ENCODE measurements around the gene PIGQ.

DNA sequence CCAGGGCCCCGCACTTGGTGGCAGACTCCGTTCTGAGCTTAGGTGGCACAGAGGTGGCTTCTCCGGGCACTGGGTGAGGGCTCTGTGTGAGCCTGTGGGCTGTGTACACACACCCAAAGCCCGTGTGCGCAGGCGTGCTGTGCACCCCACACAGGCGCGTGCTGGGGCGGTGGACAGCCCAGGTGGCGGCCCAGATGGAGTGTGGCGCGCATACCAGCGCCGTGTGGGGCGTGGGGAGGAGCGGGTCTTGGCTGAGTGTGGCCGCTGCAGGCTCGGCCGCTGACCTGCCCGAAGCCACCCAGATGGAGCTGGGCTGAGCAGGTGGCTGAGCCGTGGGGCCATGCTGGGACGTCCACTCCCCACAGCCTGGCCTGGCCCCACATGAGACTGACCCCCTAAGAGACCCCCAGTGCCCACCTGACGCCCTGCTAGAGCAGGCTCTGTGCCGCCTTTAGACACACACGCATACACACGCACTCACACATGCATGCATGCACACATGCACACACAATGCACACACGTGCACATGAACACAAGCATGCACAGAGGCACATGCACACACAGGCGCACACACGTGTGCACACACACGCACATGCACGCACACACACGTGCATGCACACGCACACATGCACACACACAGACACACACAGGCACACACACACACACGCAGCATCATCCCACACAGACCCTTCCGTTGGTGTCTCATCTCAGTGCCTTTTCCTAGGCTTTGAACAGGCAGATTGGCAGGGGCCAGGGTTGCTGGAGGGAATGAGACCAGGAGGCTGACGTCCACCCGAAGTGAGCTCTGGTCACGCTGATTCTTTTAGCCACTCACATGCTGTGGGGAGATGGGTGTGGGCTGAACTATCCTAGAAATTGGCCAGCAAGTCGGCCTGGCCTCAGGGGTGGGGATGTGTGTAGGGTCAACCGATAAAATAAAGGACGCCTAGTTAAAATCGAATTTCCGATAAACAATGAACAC, 7.5 kb upstream of the PIGQ start:
- TF ChIP-seq JUNB (IDR thresholded peaks at IDR 0.05; ENCODE audit: unreplicated experiment) (no peak), EZH2phosphoT487 (IDR thresholded peaks at IDR 0.05; ENCODE audit: unreplicated experiment) (no peak), ZNF331 (CRISPR knock-in tag; IDR thresholded peaks at IDR 0.05; ENCODE audit: low read depth) (no peak), CREB1 (CRISPR knock-in tag; IDR thresholded peaks at IDR 0.05; ENCODE audit: low read depth) (no peak), POLR2AphosphoS5 (IDR thresholded peaks at IDR 0.05; ENCODE audit: low read depth) (no peak), EZH2 (IDR thresholded peaks at IDR 0.05; ENCODE audit: low read depth, unreplicated experiment) (no peak), NANOG (IDR thresholded peaks at IDR 0.05; ENCODE audit: borderline replicate concordance) (no peak), STAT1 (IDR thresholded peaks at IDR 0.05; ENCODE audit: unreplicated experiment) (no peak), ETS1 (IDR thresholded peaks at IDR 0.05) (no peak)
- TF ChIP-seq, protein P1, sequence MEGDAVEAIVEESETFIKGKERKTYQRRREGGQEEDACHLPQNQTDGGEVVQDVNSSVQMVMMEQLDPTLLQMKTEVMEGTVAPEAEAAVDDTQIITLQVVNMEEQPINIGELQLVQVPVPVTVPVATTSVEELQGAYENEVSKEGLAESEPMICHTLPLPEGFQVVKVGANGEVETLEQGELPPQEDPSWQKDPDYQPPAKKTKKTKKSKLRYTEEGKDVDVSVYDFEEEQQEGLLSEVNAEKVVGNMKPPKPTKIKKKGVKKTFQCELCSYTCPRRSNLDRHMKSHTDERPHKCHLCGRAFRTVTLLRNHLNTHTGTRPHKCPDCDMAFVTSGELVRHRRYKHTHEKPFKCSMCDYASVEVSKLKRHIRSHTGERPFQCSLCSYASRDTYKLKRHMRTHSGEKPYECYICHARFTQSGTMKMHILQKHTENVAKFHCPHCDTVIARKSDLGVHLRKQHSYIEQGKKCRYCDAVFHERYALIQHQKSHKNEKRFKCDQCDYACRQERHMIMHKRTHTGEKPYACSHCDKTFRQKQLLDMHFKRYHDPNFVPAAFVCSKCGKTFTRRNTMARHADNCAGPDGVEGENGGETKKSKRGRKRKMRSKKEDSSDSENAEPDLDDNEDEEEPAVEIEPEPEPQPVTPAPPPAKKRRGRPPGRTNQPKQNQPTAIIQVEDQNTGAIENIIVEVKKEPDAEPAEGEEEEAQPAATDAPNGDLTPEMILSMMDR (conservative IDR thresholded peaks at IDR 0.05; ENCODE audit: low read depth in 2 of 2) = no peak
- TF ChIP-seq, protein P2, sequence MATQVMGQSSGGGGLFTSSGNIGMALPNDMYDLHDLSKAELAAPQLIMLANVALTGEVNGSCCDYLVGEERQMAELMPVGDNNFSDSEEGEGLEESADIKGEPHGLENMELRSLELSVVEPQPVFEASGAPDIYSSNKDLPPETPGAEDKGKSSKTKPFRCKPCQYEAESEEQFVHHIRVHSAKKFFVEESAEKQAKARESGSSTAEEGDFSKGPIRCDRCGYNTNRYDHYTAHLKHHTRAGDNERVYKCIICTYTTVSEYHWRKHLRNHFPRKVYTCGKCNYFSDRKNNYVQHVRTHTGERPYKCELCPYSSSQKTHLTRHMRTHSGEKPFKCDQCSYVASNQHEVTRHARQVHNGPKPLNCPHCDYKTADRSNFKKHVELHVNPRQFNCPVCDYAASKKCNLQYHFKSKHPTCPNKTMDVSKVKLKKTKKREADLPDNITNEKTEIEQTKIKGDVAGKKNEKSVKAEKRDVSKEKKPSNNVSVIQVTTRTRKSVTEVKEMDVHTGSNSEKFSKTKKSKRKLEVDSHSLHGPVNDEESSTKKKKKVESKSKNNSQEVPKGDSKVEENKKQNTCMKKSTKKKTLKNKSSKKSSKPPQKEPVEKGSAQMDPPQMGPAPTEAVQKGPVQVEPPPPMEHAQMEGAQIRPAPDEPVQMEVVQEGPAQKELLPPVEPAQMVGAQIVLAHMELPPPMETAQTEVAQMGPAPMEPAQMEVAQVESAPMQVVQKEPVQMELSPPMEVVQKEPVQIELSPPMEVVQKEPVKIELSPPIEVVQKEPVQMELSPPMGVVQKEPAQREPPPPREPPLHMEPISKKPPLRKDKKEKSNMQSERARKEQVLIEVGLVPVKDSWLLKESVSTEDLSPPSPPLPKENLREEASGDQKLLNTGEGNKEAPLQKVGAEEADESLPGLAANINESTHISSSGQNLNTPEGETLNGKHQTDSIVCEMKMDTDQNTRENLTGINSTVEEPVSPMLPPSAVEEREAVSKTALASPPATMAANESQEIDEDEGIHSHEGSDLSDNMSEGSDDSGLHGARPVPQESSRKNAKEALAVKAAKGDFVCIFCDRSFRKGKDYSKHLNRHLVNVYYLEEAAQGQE (IDR thresholded peaks at IDR 0.05; ENCODE audit: unreplicated experiment) = no peak

Measured in GM23338 (cell line).